Measurements from ENCODE around the gene FBXO24. TPM values are rescaled to one million over a fixed set of nuclear protein-coding genes. Genes with fewer than 3 reads are reported as not detected.

FBXO24 gene
- total RNA-seq, 6 donors from 2014 or later = 0.63 to 4.2 (median 0.77) TPM; not detected in 3

DNA sequence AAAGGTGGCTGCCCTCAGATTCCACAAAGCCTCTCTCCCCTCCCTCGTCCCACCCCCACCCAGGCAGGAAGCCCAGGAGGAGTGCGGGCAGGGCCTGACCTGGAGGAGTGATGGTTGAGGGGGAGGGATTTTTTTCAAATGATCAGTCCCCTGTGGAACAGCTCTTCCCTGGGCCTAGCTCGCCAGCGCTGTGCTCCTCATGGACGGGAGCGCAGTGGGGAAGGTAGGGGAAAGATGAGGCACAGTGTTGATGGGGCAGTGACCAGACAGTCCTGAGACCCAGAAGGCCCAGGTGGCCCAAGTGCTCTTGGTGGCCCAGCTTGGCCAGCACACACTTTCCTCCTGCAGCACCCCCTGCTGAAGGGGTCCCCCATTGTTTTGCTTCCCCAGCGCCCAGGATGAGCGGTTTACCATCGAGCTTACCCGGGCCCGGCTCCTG is 21.0 kb upstream of the FBXO24 start:
- H3K27ac ChIP-seq = no peak overlapping the region
- DNase-seq (no peak), ATAC-seq (ENCODE audit: low FRiP score in 2 of 2) (no peak)
- peaks cover 0 to 18% (median 11%) of the 10 kb centered on the region in 4 donors for H3K36me3 ChIP-seq
- peaks cover 8 to 23% (median 14%) of the 10 kb centered on the region in 4 donors for H3K4me1 ChIP-seq
- H3K27me3 ChIP-seq = no peaks in the 10 kb centered on the region
- H3K4me3 ChIP-seq = no peak overlapping the region
- 98% methylated on average over 11 of the region's 11 CpGs for WGBS, 2 donors
- TF ChIP-seq POLR2A (IDR thresholded peaks at IDR 0.05) (no peak), POLR2AphosphoS5 (IDR thresholded peaks at IDR 0.05) (no peak), EP300 (IDR thresholded peaks at IDR 0.05) (no peak)
- TF ChIP-seq, protein P1, sequence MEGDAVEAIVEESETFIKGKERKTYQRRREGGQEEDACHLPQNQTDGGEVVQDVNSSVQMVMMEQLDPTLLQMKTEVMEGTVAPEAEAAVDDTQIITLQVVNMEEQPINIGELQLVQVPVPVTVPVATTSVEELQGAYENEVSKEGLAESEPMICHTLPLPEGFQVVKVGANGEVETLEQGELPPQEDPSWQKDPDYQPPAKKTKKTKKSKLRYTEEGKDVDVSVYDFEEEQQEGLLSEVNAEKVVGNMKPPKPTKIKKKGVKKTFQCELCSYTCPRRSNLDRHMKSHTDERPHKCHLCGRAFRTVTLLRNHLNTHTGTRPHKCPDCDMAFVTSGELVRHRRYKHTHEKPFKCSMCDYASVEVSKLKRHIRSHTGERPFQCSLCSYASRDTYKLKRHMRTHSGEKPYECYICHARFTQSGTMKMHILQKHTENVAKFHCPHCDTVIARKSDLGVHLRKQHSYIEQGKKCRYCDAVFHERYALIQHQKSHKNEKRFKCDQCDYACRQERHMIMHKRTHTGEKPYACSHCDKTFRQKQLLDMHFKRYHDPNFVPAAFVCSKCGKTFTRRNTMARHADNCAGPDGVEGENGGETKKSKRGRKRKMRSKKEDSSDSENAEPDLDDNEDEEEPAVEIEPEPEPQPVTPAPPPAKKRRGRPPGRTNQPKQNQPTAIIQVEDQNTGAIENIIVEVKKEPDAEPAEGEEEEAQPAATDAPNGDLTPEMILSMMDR (IDR thresholded peaks at IDR 0.05) = no peak
- no peaks in the 10 kb centered on the region for H3K9me3 ChIP-seq

GRCh38 chr7:100566018-100566531 is 20.1 kb upstream of the FBXO24 start:
- DNase-seq = no peak
- Histone ChIP-seq H3K27me3 (no peaks in the 10 kb centered on the region), H3K27ac (no peak overlapping the region), H3K4me1 (peaks cover 13 to 33% (median 18%) of the 10 kb centered on the region in 4 donors), H3K36me3 (peaks cover 0 to 18% (median 11%) of the 10 kb centered on the region in 4 donors), H3K9me3 (no peaks in the 10 kb centered on the region), H3K4me3 (no peak overlapping the region)
- ATAC-seq (ENCODE audit: low FRiP score in 2 of 2) = no peak
- WGBS, 2 donors = 89 to 94% methylated on average over 6 of the region's 6 CpGs
- TF ChIP-seq POLR2A (IDR thresholded peaks at IDR 0.05) = no peak
- no peak for TF ChIP-seq EP300 (IDR thresholded peaks at IDR 0.05)
- no peak for TF ChIP-seq POLR2AphosphoS5 (IDR thresholded peaks at IDR 0.05)
- TF ChIP-seq, protein P1 (IDR thresholded peaks at IDR 0.05) = no peak

DNA sequence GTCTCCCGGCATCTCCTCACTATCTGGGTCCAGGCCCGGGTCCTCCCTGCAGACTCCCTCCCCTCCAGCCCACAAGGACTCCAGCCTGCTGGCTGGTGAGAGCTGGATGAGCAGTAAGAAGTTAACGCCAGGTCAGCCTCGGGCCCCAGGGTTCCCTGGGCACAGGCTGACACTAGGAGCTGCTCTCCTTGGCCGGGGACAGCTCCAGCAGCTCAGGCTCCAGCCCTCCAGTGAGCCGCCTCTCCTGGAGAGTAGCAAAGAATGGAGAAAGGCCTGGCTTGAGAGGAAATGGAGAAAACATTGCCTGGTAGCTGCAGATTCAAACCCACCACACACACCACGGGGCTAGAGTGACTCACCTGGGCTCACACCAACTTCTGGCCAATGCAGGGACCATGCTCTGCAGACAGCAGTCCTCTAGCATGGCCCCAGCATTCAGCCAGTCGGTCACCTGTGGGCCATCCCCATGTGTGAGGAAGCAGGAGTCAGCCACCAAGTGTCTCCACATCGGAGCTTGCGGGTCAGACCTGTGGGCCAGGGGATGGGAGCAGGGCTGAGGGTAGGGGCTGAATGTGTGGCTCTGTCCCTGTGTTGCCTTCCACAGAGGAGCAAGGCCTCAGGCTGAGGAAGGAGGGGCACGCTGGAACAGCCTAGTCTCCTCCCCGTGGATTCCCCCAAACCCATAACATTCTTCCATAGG is 18.9 kb upstream of the FBXO24 start:
- 69 to 73% methylated on average over 3 to 12 of the region's 12 CpGs for whole genome bisulfite sequencing, 2 donors
- Histone ChIP-seq H3K36me3 (peaks cover 0 to 19% (median 8%) of the 10 kb centered on the region in 4 donors), H3K27ac (no peak overlapping the region), H3K9me3 (no peaks in the 10 kb centered on the region), H3K27me3 (no peaks in the 10 kb centered on the region), H3K4me1 (peaks cover 13 to 37% (median 18%) of the 10 kb centered on the region in 4 donors), H3K4me3 (no peak overlapping the region)
- no peak for TF ChIP-seq EP300 (IDR thresholded peaks at IDR 0.05)
- TF ChIP-seq, protein P1 (IDR thresholded peaks at IDR 0.05) = no peak
- no peak for TF ChIP-seq POLR2A (IDR thresholded peaks at IDR 0.05)
- no peak for TF ChIP-seq POLR2AphosphoS5 (IDR thresholded peaks at IDR 0.05)
- ATAC-seq (ENCODE audit: low FRiP score in 2 of 2) (no peak), DNase-seq (no peak)

- Histone ChIP-seq H3K4me3 (no peak overlapping the region), H3K36me3 (peaks cover 0 to 19% (median 5%) of the 10 kb centered on the region in 4 donors), H3K9me3 (no peaks in the 10 kb centered on the region), H3K27me3 (no peaks in the 10 kb centered on the region), H3K4me1 (peaks cover 13 to 37% (median 18%) of the 10 kb centered on the region in 4 donors), H3K27ac (no peak overlapping the region)
- 29% methylated on average over 3 of the region's 3 CpGs; no CpG with 5 or more reads in 1 of the 2 donors for WGBS, 2 donors
- TF ChIP-seq, protein P1 (IDR thresholded peaks at IDR 0.05) = no peak
- no peak for TF ChIP-seq POLR2A (IDR thresholded peaks at IDR 0.05)
- TF ChIP-seq POLR2AphosphoS5 (IDR thresholded peaks at IDR 0.05) = no peak
- TF ChIP-seq EP300 (IDR thresholded peaks at IDR 0.05) = no peak
- ATAC-seq (ENCODE audit: low FRiP score in 2 of 2) (no peak), DNase-seq (no peak)
These were observed 18.4 kb upstream of the FBXO24 start for GRCh38 chr7:100567751-100568175.

All from upper lobe of left lung (tissue), 6 donors.